GM19099 (cell line): ENCODE measurements around the gene NECAB2.

Experiments
- POLR2A ChIP-seq: IDR thresholded peaks from 3 replicates; pipeline ENCODE4 v1.6.1; 2011; ENCODE audit warnings: low read depth; ENCODE audit not compliant: insufficient read length; ENCODE audit errors: extremely low read depth

NECAB2 gene

GRCh38 chr16:83955218-83956130 is 12.6 kb upstream of the NECAB2 start:
- no peak for TF ChIP-seq POLR2A

GRCh38 chr16:83956336-83957289 is 11.4 kb upstream of the NECAB2 start:
- TF ChIP-seq POLR2A, result no peak

- no peak for TF ChIP-seq POLR2A
These were observed 10.7 kb upstream of the NECAB2 start for GRCh38 chr16:83957296-83957855.

- no peak for TF ChIP-seq POLR2A
These were observed 9.8 kb upstream of the NECAB2 start for GRCh38 chr16:83958137-83958845.

- no peak for TF ChIP-seq POLR2A
These were observed 9.0 kb upstream of the NECAB2 start for GRCh38 chr16:83958846-83959565.

GRCh38 chr16:83959656-83960434 is 8.2 kb upstream of the NECAB2 start:
- no peak for TF ChIP-seq POLR2A

GRCh38 chr16:83960521-83961249 is 7.4 kb upstream of the NECAB2 start:
- TF ChIP-seq POLR2A, result no peak

GRCh38 chr16:83961591-83961990 is 6.5 kb upstream of the NECAB2 start:
- no peak for TF ChIP-seq POLR2A

- TF ChIP-seq POLR2A, result no peak
These were observed 4.5 kb upstream of the NECAB2 start for GRCh38 chr16:83963277-83964119.

GRCh38 chr16:83964684-83965443 is 3.2 kb upstream of the NECAB2 start:
- TF ChIP-seq POLR2A, result no peak
